Activated CD4-positive, alpha-beta T cell treated with anti-CD3 and anti-CD28 coated beads, Interleukin-2, amount 50 U/mL, for 24 hours (primary cell): ENCODE measurements around the gene TRIM60.
"Not testable (repeated sequence)": the region's sequence is repeated elsewhere in the genome, so short reads cannot be mapped to it uniquely, and the experiment has no call there.

Experiments
- DNase-seq, 2 donors: peaks; one replicate each; pipeline ENCODE4 v3.0.0-alpha.2; 2020; ENCODE audit warnings: low read depth in 1 of 2, low spot score in 1 of 2

TRIM60 gene

DNA sequence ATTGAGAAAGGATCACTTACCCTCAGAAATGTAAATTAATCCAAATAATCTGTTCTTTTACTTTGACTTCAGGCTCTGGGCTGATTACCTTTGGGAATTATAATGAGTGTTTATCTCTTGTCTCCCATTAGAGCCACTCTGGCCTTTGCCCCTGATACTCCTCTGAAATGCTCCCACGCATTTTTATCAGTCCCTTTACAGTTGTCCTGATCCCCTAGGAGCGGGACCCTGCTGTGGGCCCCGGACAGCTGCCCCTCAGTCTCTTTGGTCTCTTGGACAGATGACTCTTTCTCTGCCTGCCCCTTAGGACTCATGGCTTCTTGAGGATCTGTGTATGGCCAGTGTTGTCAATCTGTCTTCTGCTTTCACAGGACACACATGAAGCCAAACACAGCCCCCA is 20.8 kb downstream of the TRIM60 start:
- DNase-seq: no peak

DNA sequence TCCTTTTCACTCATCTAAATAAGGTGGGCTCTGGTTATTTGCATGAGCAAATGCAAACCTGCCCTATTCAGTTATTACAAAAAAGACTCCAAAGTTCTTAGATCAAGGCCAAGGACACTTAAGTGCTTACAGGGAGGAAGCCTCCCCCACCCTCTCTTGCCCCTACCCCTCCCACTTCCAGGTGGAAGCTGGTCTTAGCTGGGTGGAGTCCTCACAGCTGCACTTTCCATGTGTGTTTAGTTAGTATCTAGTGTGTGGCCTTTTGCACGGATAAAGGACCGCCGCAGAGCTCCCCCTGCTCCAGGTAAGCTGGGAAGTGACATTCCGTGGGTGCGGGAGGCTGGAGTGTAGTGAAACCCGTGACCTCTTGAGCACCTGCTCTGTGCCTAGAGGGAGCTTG is 21.8 kb downstream of the TRIM60 start, which contains the start of gene TRIM75:
Gene TRIM75 (plus strand): TSS at position 222 of the 400 bp plus-strand sequence. CDS start 5,282 bp downstream, outside the sequence.
- no peak for DNase-seq

DNA sequence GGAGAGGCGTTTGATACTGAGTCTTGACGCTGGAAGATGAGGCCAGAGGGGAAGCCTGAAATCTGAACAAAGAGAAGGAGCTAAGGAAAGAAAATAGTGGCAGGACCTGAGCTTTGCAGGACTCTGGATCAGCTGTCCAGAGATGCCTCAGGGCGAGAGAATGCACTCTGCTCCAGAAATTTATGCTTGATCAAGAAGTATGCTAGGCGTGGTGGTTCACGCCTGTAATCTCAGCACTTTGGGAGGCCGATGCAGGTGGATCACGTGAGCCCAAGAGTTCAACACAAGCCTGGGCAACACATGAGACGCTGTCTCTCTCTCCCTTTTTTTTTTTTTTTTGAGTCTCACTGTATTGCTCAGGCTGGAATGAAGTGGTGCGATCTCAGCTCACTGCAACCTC is 23.8 kb downstream of the TRIM60 start:
- no peak for DNase-seq

DNA sequence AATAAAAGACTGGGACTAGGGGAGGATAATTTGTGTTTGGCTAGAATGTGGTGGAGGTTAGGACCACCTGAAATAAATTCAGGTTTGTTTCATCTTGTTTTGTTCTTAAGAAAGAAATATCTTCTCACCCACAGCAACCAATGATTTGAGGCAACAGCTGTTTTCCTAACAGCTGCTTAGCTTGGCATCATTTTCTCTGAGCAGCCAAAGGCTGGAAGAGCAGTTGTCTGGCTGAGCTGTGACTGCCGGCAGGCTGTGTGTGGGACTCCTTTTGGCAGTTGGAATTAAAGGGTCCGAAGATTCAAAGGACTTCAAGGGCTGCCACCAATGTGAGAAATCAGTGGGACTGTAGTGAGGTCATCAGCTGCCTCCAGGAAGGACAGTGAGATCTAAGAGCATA is 26.9 kb downstream of the TRIM60 start:
- DNase-seq: no peak

DNA sequence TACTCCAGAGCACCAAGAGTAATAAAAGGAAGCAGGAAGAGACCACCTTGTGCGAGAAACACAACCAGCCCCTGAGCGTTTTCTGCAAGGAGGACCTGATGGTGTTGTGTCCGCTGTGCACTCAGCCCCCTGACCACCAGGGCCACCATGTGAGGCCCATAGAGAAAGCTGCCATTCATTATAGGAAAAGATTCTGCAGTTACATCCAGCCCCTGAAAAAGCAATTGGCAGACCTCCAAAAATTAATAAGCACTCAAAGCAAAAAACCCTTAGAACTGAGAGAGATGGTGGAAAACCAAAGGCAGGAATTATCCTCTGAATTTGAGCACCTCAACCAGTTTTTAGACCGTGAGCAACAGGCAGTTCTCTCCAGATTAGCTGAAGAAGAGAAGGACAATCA is 27.6 kb downstream of the TRIM60 start:
- no peak for DNase-seq

DNA sequence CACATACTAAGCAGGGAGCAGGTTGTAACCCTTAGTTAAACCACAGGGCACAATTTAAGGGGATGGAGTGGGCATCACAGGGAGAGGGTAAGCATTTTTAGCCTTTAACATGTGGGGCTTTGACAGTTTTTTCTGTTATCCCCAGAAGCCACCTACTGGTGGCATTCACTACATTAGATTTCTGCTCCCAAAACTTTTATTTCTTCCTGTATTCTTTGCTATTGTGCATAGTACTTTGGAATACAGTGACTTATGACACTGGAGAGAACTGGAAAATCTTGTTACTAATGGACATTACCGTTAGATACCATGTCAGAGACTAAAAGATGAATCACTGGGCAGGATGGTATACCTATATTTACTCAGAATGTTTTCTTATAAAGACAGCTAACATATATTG is 29.1 kb downstream of the TRIM60 start:
- DNase-seq: no peak

DNA sequence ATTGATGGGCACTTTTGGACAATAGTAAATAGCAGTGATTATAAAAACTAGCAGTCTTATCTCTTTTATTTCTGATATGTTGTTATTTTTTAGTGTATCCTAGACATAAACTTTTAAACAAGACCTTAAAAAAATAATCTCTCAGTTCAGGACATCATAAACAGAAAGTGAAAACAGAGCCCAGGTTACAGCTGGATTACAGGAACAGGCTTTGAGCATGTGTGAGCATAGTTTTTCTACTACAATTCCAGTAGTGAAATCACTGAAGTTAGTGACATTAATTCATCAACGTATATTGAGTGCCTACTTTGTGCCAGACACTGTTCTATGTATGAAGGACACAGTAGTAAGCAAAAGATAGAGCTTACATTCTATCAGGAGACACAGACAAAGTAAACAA is 38.8 kb downstream of the TRIM60 start:
- no peak for DNase-seq

DNA sequence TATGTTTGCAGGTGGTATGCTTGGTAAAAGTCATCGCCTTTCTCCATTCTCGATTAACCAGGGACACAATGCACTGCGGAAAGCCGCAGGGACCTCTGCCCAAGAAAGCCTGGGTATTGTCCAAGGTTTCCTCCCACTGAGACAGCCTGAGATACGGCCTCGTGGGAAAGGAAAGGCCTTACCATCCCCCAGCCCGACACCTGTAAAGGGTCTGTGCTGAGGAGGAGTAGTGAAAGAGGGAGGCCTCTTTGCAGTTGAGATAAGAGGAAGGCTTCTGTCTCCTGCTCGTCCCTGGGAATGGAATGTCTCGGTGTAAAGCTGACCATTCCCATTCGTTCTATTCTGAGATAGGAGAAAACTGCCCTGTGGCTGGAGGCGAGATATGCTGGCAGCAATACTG is 41.5 kb downstream of the TRIM60 start:
- not testable (repeated sequence) for DNase-seq

DNA sequence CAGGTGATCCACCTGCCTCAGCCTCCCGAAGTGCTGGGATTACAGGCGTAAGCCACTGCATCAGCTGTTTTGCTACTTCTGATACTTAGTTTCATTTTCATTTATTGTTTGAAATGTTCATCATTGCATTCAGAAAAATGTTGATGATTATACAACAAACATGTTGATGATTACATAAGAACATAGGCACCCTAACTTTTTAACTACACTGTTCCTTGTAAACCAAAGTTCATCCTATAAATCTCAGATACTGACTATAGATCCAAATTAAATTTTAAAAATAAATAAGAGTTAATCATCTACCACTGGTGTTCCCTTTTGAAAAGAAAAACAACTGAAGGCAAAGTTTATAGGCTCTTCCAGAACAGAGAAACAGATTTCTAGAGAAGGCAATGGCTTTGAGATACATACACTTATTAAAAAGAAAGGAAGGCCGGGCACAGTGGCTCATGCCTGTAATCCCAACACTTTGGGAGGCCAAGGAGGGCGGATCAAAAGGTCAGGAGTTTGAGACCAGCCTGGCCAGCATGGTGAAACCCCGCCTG is 45.3 kb downstream of the TRIM60 start:
- DNase-seq: no peak

DNA sequence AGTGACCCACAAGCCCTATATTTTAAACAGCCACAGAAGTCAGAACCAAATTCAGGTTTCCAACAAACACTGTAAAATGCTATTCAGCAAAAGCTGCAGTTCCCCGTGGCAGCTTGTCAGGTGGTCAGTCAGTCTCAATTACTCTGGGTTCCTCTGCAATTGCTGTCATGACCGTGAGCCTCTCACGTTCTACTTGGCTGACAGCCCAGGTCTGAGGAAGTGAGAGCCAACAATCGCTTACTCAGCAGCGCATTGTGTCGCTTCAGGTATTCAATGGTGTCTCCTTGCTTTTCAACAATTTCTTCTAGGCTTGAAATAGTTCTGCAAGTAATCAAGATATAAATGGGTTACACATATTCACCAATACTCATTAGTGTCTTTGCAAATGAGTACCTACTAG is 47.7 kb downstream of the TRIM60 start:
- no peak for DNase-seq

DNA sequence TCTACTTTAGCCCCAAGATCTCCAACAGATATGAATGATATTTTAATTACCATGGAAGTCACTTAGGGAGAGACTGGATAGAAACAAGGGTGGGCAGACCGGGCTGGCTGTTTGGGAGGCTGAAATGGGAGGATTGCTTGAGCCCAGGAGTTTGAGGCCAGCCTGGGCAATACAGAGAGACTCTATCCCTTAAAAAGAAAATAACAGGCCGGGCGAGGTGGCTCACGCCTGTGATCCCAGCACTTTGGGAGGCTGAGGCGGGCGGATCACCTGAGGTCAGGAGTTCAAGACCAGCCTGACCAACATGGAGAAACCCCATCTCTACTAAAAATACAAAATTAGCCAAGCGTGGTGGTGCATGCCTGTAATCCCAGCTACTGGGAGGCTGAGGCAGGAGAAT is 53.0 kb downstream of the TRIM60 start:
- not testable (repeated sequence) for DNase-seq

DNA sequence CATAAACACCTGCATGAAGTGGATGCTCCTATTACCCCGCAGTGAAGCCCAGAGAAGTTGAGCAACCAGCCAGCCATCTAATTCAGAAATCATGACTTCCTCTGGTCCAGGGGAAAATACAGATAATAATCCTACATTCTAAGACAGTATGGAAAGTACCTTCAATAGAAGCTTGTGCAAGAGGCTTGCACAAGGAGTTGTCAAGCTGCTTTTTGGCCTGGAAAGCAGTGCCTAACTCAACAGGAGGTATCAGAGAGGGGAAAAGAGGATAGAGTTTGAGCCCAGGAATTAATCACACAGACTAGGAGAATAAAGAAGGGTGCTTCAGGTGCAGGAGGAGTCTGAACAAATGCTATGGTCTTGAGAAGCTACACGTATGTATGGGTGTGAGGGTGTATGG is 54.1 kb downstream of the TRIM60 start:
- DNase-seq: no peak

DNA sequence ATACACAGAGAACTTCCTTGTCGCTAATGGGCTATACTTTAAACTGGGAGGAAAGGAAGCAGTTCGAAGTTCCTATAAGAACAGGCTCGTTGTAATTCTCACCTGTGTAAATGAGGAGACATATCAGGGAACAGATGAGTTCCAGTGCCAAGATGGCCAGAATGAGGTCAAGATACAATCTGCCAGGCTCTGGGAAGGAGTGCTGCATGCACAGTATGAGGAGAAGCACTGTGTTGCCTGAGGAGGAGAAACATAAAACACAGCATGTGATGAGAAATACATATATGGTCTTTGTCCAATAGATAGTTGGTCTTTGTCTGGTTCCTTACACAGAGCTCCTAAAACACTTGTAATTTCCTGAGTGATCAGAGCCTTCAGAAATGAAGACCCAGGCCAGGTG is 56.6 kb downstream of the TRIM60 start:
- DNase-seq: no peak
